Transverse colon (tissue), 4 donors: ENCODE data around the gene ABCC5. TPM values are rescaled to one million over a fixed set of nuclear protein-coding genes. Genes with fewer than 3 reads are reported as not detected.

ENCODE experiments used
- DNase-seq: peaks from one replicate; pipeline ENCODE4 v3.0.0-alpha.2; 2019
- H3K27ac ChIP-seq, 4 donors: fragments of 200-600 bp; sonication (generic); 2 replicates each; pipeline ENCODE4 v1.5.1; 2016 to 2018; ENCODE audit warnings: inconsistent platforms in 4 of 4
- H3K27me3 ChIP-seq: fragments of 200-600 bp; sonication (generic); 2 replicates; pipeline ENCODE4 v1.5.1; 2017; ENCODE audit warnings: inconsistent platforms
- H3K36me3 ChIP-seq, 4 donors: fragments of 200-600 bp; sonication (generic); 2 replicates each; pipeline ENCODE4 v1.5.1; 2017 to 2019; ENCODE audit warnings: inconsistent platforms in 4 of 4
- H3K4me1 ChIP-seq, 4 donors: fragments of 200-600 bp; sonication (generic); 2 replicates each; pipeline ENCODE4 v1.5.1; 2017 to 2020; ENCODE audit warnings: inconsistent platforms in 4 of 4
- H3K4me3 ChIP-seq, 4 donors: fragments of 200-600 bp; sonication (generic); 1 replicate in 1 of 4; 2 replicates in 3 of 4; pipeline versions ENCODE4 v1.5.1 to v1.6.1; 2017 to 2019; ENCODE audit warnings: inconsistent platforms in 4 of 4
- H3K9me3 ChIP-seq, 2 donors: fragments of 200-600 bp; sonication (generic); 2 replicates each; pipeline ENCODE4 v1.5.1; 2017 to 2019; ENCODE audit warnings: inconsistent platforms in 2 of 2
- CTCF ChIP-seq, 5 experiments: fragments of 200-600 bp in 3 of 5; fragments of 450-650 bp in 2 of 5; sonication (generic) in 3 of 5; IDR thresholded peaks; 1 replicate in 2 of 5; 2 replicates in 3 of 5; pipeline ENCODE4 v1.5.1; 2016 to 2017; ENCODE audit warnings: antibody characterized with exemption in 5 of 5, inconsistent platforms in 3 of 5, mild to moderate bottlenecking in 2 of 5, moderate library complexity in 1 of 5
- EP300 ChIP-seq: sonication (generic); formaldehyde crosslinking; IDR thresholded peaks from one replicate; pipeline ENCODE4 v1.6.1; 2017; ENCODE audit warnings: antibody characterized with exemption, low read depth
- POLR2A ChIP-seq: fragments of 450-650 bp; IDR thresholded peaks from one replicate; pipeline ENCODE4 v1.6.1; 2016; ENCODE audit warnings: antibody characterized with exemption, mild to moderate bottlenecking, moderate library complexity
- POLR2AphosphoS5 ChIP-seq, 3 donors: sonication (generic); formaldehyde crosslinking; IDR thresholded peaks; one replicate each; pipeline ENCODE4 v1.6.1; 2016; ENCODE audit warnings: antibody characterized with exemption in 3 of 3
- WGBS, 2 donors: methylation state at CpG; one replicate each; pipeline ENCODE4 v1.1.5; 2018; ENCODE audit warnings: low coverage in 1 of 2; 5-methylcytosine and 5-hydroxymethylcytosine counted together
- in situ Hi-C, 4 donors: fragments of 200-750 bp; cut with MboI; loops; one replicate each; pipeline versions ENCODE4 v1.15.0 to v1.15.1; 2017; ENCODE audit warnings: low sequenced_read_pairs in 3 of 4, low pct_ligation_motif_present in 1 of 4, low pct_unique_long_range_greater_than_20kb in 1 of 4
- intact Hi-C: fragments of 100-400 bp; cut with DNase I; formaldehyde crosslinking; loops from one replicate; pipeline ENCODE4 v1.15.1; 2023; ENCODE audit warnings: low total_unique reads
- total RNA-seq, 4 donors: library from RNA; depleted of rRNA; stranded (reverse); fragments of >200 nt; gene quantifications; one replicate each; pipeline ENCODE4 v1.1.0, GENCODE V29; 2016

ABCC5 gene
- total RNA-seq, 4 donors from 2014 or later, result 74.1 to 168 (median 83.8) TPM

DNA sequence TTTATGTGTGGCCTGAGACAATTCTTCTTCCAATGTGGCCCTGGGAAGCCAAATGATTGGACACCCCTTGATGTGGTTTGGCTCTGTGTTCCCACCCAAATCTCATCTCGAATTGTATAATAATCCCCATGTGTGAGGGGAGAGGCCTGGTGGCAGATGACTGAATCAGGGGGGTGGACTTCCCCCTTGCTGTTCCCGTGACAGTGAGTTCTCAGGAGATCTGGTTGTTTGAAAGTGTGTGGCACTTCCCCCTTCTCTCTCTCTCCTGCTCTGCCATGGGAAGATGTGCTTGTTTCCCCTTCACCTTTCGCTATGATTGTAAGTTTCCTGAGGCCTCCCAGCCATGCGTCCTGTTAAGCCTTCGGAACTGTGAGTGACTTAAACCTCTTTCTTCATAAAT is 72.9 kb downstream of the ABCC5 start:
- no peak for DNase-seq
- Histone ChIP-seq H3K27me3 (no peaks in the 10 kb centered on the region), H3K27ac (no peak overlapping the region), H3K4me1 (no peaks in the 10 kb centered on the region), H3K4me3 (no peak overlapping the region), H3K36me3 (peaks cover 0 to 26% (median 11%) of the 10 kb centered on the region in 4 donors), H3K9me3 (no peaks in the 10 kb centered on the region)
- intact Hi-C loops (no loop called here), in situ Hi-C loops (no loop called here)
- no peak for TF ChIP-seq CTCF (IDR thresholded peaks at IDR 0.05)
- no peak for TF ChIP-seq POLR2AphosphoS5 (IDR thresholded peaks at IDR 0.05)
- TF ChIP-seq POLR2A, result no peak
- TF ChIP-seq EP300, result no peak
- WGBS, 2 donors, result 83 to 85% methylated on average over 1 to 5 of the region's 5 CpGs

- H3K4me1 ChIP-seq, result no peaks in the 10 kb centered on the region
- no peaks in the 10 kb centered on the region for H3K27me3 ChIP-seq
- H3K4me3 ChIP-seq, result no peak overlapping the region
- H3K9me3 ChIP-seq, result no peaks in the 10 kb centered on the region
- intact Hi-C loops, result no loop called here
- TF ChIP-seq CTCF (IDR thresholded peaks at IDR 0.05), result no peak
- TF ChIP-seq EP300, result no peak
- no peak for TF ChIP-seq POLR2AphosphoS5 (IDR thresholded peaks at IDR 0.05)
- no peak for TF ChIP-seq POLR2A
- peaks cover 0 to 22% (median 8%) of the 10 kb centered on the region in 4 donors for H3K36me3 ChIP-seq
- WGBS, 2 donors, result 95 to 96% methylated on average over 3 to 6 of the region's 6 CpGs
- DNase-seq, result no peak
- no peak overlapping the region for H3K27ac ChIP-seq
- in situ Hi-C loops, result no loop called here
These were observed 73.9 kb downstream of the ABCC5 start for GRCh38 chr3:183943739-183944138.

DNA sequence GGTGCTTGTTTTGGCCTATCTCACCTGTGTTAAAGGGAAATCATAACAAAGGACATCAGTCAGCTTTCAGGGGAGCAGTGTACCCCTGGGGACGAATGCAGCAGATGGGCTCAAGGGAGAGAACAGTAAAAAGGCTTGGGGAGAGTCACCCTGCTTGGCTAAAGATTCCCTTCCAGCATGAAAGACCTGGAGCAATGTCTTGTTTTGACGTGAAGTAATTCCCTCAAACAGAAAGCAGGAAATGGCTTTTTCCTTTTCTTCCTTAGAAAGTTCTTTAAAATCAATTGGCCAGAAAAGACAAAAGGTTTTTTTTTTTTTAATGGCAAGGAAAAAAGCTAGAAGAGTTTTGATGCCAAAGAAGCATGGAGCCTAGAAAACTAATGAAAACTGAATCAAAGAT is 76.5 kb downstream of the ABCC5 start:
- Histone ChIP-seq H3K4me1 (no peaks in the 10 kb centered on the region), H3K27ac (no peak overlapping the region), H3K27me3 (no peaks in the 10 kb centered on the region), H3K36me3 (peaks cover 0 to 29% (median 14%) of the 10 kb centered on the region in 4 donors), H3K9me3 (no peaks in the 10 kb centered on the region), H3K4me3 (no peak overlapping the region)
- 80 to 95% methylated on average over 2 of the region's 2 CpGs for WGBS, 2 donors
- TF ChIP-seq CTCF (IDR thresholded peaks at IDR 0.05) (no peak), POLR2AphosphoS5 (IDR thresholded peaks at IDR 0.05) (no peak), EP300 (no peak), POLR2A (no peak)
- intact Hi-C loops, result no loop called here
- no peak for DNase-seq
- in situ Hi-C loops, result no loop called here

- no peaks in the 10 kb centered on the region for H3K27me3 ChIP-seq
- in situ Hi-C loops, result no loop called here
- TF ChIP-seq POLR2AphosphoS5 (IDR thresholded peaks at IDR 0.05) (no peak), CTCF (IDR thresholded peaks at IDR 0.05) (no peak), EP300 (no peak), POLR2A (no peak)
- H3K9me3 ChIP-seq, result no peaks in the 10 kb centered on the region
- no peak for DNase-seq
- intact Hi-C loops, result no loop called here
- no peak overlapping the region for H3K27ac ChIP-seq
- H3K36me3 ChIP-seq, result peaks cover 0 to 17% (median 7%) of the 10 kb centered on the region in 4 donors
- WGBS, 2 donors, result 86% methylated on average over 10 of the region's 10 CpGs; no CpG with 5 or more reads in 1 of the 2 donors
- H3K4me1 ChIP-seq, result no peaks in the 10 kb centered on the region
- no peak overlapping the region for H3K4me3 ChIP-seq
These were observed 79.9 kb downstream of the ABCC5 start for GRCh38 chr3:183937601-183938286.
